ENCODE measurements around the gene FXN. TPM values are rescaled to one million over a fixed set of nuclear protein-coding genes. Genes with fewer than 3 reads are reported as not detected.

The FXN gene
- total and polyA plus RNA-seq, 2 donors (not counting 3 experiments of a cell fraction or from before 2014, with no cell fraction given) = 18.2 to 21.2 TPM

GRCh38 chr9:69073103-69073502 lies 37.6 kb downstream of the FXN start:
- FAIRE-seq = no peak
- H3K4me1 ChIP-seq (ENCODE audit: control insufficient read depth, extremely low read depth, insufficient read depth, low read length) = no peaks in the 10 kb centered on the region
- no peak overlapping the region for H3K27ac ChIP-seq (ENCODE audit: insufficient read depth, low read depth, low read length)
- ChIA-PET POLR2A (no interaction called here), CTCF (interaction anchor here (0.7 to 2.5 kb wide), 7 partner anchors 13 to 120 kb away, joined by 3 to 10 read pairs (median 3); no protein-coding TSS in a partner anchor)
- no peak overlapping the region for H2AFZ ChIP-seq (ENCODE audit: low read depth, low read length)
- intact Hi-C loops (cut with micrococcal nuclease) = no loop called here
- TF ChIP-seq POLR2A (IDR thresholded peaks at IDR 0.05; ENCODE audit: low read depth, low read length) = no peak
- no peak for TF ChIP-seq POLR2AphosphoS5 (IDR thresholded peaks at IDR 0.05; ENCODE audit: insufficient read depth, low read depth, low read length)
- TF ChIP-seq FOS (IDR thresholded peaks at IDR 0.05; ENCODE audit: borderline replicate concordance, insufficient read depth, low read length) = no peak
- TF ChIP-seq MYC (IDR thresholded peaks at IDR 0.05; ENCODE audit: low read depth, low read length) = no peak
- TF ChIP-seq CTCF (IDR thresholded peaks at IDR 0.05; ENCODE audit: extremely low read depth in 1 of 2, insufficient read depth in 1 of 2, low read depth in 1 of 2, low read length in 2 of 2) = no peak
- H4K20me1 ChIP-seq (replicated peaks; ENCODE audit: control insufficient read depth, extremely low read depth, insufficient read depth, low read length) = no peaks in the 10 kb centered on the region
- no peak overlapping the region for H3K4me2 ChIP-seq (ENCODE audit: insufficient read depth, low read length)
- no peaks in the 10 kb centered on the region for H3K27me3 ChIP-seq (ENCODE audit: control insufficient read depth in 2 of 2, insufficient read depth in 2 of 2, low read length in 2 of 2)
- no peak overlapping the region for H3K9ac ChIP-seq (replicated peaks; ENCODE audit: extremely low read depth, insufficient read depth, low read length)
- no peak overlapping the region for H3K4me3 ChIP-seq (replicated peaks in 1 of 3; ENCODE audit: insufficient read depth in 1 of 3, low read depth in 1 of 3, low read length in 3 of 3)
- H3K36me3 ChIP-seq (ENCODE audit: control insufficient read depth in 2 of 2, extremely low read depth in 1 of 2, insufficient read depth in 2 of 2, low read length in 2 of 2) = peaks cover 0 to 1% of the 10 kb centered on the region in 2 experiments
- BruUV-seq (replicated peaks) = no TSS peak
- H3K79me2 ChIP-seq (ENCODE audit: control insufficient read depth, insufficient read depth, low read length) = no peaks in the 10 kb centered on the region
- DNase-seq (ENCODE audit: low read depth, low spot score) = no peak
- H3K9me3 ChIP-seq (replicated peaks; ENCODE audit: control insufficient read depth, insufficient read depth, low read length) = no peaks in the 10 kb centered on the region
- dilution Hi-C loops (cut with MboI; ENCODE audit: extremely low pct_ligation_motif_present, low sequenced_read_pairs) = no loop called here
- no peaks in the 10 kb centered on the region for H3K9me1 ChIP-seq (replicated peaks; ENCODE audit: control insufficient read depth, extremely low read depth, insufficient read depth, low read length)

GRCh38 chr9:69074801-69075200 lies 39.2 kb downstream of the FXN start:
- ChIA-PET POLR2A (no interaction called here), CTCF (interaction anchor here (0.6 to 1.1 kb wide), 2 partner anchors 44 to 62 kb away, joined by 3 to 4 read pairs; no protein-coding TSS in a partner anchor)
- H3K27ac ChIP-seq (ENCODE audit: insufficient read depth, low read depth, low read length) = no peak overlapping the region
- no peak overlapping the region for H3K9ac ChIP-seq (replicated peaks; ENCODE audit: extremely low read depth, insufficient read depth, low read length)
- dilution Hi-C loops (cut with MboI; ENCODE audit: extremely low pct_ligation_motif_present, low sequenced_read_pairs) (no loop called here), intact Hi-C loops (cut with micrococcal nuclease) (no loop called here)
- FAIRE-seq = no peak
- no peaks in the 10 kb centered on the region for H3K4me1 ChIP-seq (ENCODE audit: control insufficient read depth, extremely low read depth, insufficient read depth, low read length)
- H3K4me2 ChIP-seq (ENCODE audit: insufficient read depth, low read length) = no peak overlapping the region
- no peak for DNase-seq (ENCODE audit: low read depth, low spot score)
- no peaks in the 10 kb centered on the region for H3K27me3 ChIP-seq (ENCODE audit: control insufficient read depth in 2 of 2, insufficient read depth in 2 of 2, low read length in 2 of 2)
- no peaks in the 10 kb centered on the region for H3K9me1 ChIP-seq (replicated peaks; ENCODE audit: control insufficient read depth, extremely low read depth, insufficient read depth, low read length)
- H3K79me2 ChIP-seq (ENCODE audit: control insufficient read depth, insufficient read depth, low read length) = no peaks in the 10 kb centered on the region
- TF ChIP-seq MYC (IDR thresholded peaks at IDR 0.05; ENCODE audit: low read depth, low read length) = no peak
- no peak for TF ChIP-seq POLR2A (IDR thresholded peaks at IDR 0.05; ENCODE audit: low read depth, low read length)
- no peak for TF ChIP-seq CTCF (IDR thresholded peaks at IDR 0.05; ENCODE audit: extremely low read depth in 1 of 2, insufficient read depth in 1 of 2, low read depth in 1 of 2, low read length in 2 of 2)
- TF ChIP-seq FOS (IDR thresholded peaks at IDR 0.05; ENCODE audit: borderline replicate concordance, insufficient read depth, low read length) = no peak
- no peak for TF ChIP-seq JUN (IDR thresholded peaks at IDR 0.05; ENCODE audit: borderline replicate concordance, insufficient read depth, insufficient read length, low read depth)
- no peak for TF ChIP-seq MAX (IDR thresholded peaks at IDR 0.05; ENCODE audit: insufficient read depth, insufficient read length)
- no peak for TF ChIP-seq POLR2AphosphoS5 (IDR thresholded peaks at IDR 0.05; ENCODE audit: insufficient read depth, low read depth, low read length)
- no peak for TF ChIP-seq GATA2 (IDR thresholded peaks at IDR 0.05; ENCODE audit: insufficient read depth, insufficient read length, low read depth, low read length)
- no peak for TF ChIP-seq EZH2 (IDR thresholded peaks at IDR 0.05; ENCODE audit: borderline replicate concordance, low read depth, low read length, severe bottlenecking)
- H3K4me3 ChIP-seq (replicated peaks in 1 of 3; ENCODE audit: insufficient read depth in 1 of 3, low read depth in 1 of 3, low read length in 3 of 3) = no peak overlapping the region
- no peak overlapping the region for H2AFZ ChIP-seq (ENCODE audit: low read depth, low read length)
- no peaks in the 10 kb centered on the region for H4K20me1 ChIP-seq (replicated peaks; ENCODE audit: control insufficient read depth, extremely low read depth, insufficient read depth, low read length)
- H3K36me3 ChIP-seq (ENCODE audit: control insufficient read depth in 2 of 2, extremely low read depth in 1 of 2, insufficient read depth in 2 of 2, low read length in 2 of 2) = peaks cover 0 to 1% of the 10 kb centered on the region in 2 experiments
- no TSS peak for BruUV-seq (replicated peaks)
- no peaks in the 10 kb centered on the region for H3K9me3 ChIP-seq (replicated peaks; ENCODE audit: control insufficient read depth, insufficient read depth, low read length)
